Activated B cell treated with CpG ODN at 0.5 μM for 24 hours (primary cell): Measurements from ENCODE around the gene RBMS1. TPM values are rescaled to one million over a fixed set of nuclear protein-coding genes. Genes with fewer than 3 reads are reported as not detected.

ENCODE experiments used
- ATAC-seq: fragments of 200-7000 bp; cut with Tn5 transposase; one replicate; pipeline ENCODE4 v1.10.0; 2021; ENCODE audit warnings: low read depth, mild to moderate bottlenecking, moderate library complexity
- CTCF ChIA-PET: fragments of 350-600 bp; sonication (Branson Sonifier 250); formaldehyde crosslinking; loops from one replicate; lab custom pipeline; 2021; ENCODE audit warnings: antibody characterized with exemption; lab: Charles Lee
- POLR2A ChIA-PET: fragments of 350-600 bp; sonication (Branson Sonifier 250); formaldehyde crosslinking; loops from one replicate; lab custom pipeline; 2021; ENCODE audit warnings: antibody characterized with exemption; lab: Charles Lee
- DNase-seq: peaks from one replicate; pipeline ENCODE4 v3.0.0; 2022
- H3K27ac Mint-ChIP-seq: one replicate; pipeline ENCODE4 v1.8.0; 2020; ENCODE audit warnings: mixed read lengths
- H3K27me3 Mint-ChIP-seq: one replicate; pipeline ENCODE4 v1.8.0; 2021; ENCODE audit warnings: mixed read lengths
- H3K36me3 Mint-ChIP-seq: one replicate; pipeline ENCODE4 v1.8.0; 2021; ENCODE audit warnings: low read depth, mixed read lengths
- H3K4me1 Mint-ChIP-seq: one replicate; pipeline ENCODE4 v1.8.0; 2021; ENCODE audit warnings: mixed read lengths
- H3K4me3 Mint-ChIP-seq: one replicate; pipeline ENCODE4 v1.8.0; 2020; ENCODE audit warnings: mild to moderate bottlenecking, mixed read lengths
- H3K9me3 Mint-ChIP-seq: one replicate; pipeline ENCODE4 v1.8.0; 2020; ENCODE audit warnings: mixed read lengths
- intact Hi-C: fragments of 100-400 bp; cut with micrococcal nuclease; formaldehyde crosslinking; loops from one replicate; pipeline ENCODE4 v1.15.1; 2024
- total RNA-seq: library from RNA; stranded (reverse); gene quantifications from 2 replicates; pipeline ENCODE4 v1.2.3, GENCODE V29; 2022
- TF ChIP-seq, protein P1 (sequence below): fragments of 200-600 bp; IDR thresholded peaks from one replicate; pipeline ENCODE4 v1.8.0; 2022; ENCODE audit warnings: antibody characterized with exemption, mild to moderate bottlenecking

The RBMS1 gene
- total RNA-seq, 1 donor from 2014 or later: 30.9 TPM

DNA sequence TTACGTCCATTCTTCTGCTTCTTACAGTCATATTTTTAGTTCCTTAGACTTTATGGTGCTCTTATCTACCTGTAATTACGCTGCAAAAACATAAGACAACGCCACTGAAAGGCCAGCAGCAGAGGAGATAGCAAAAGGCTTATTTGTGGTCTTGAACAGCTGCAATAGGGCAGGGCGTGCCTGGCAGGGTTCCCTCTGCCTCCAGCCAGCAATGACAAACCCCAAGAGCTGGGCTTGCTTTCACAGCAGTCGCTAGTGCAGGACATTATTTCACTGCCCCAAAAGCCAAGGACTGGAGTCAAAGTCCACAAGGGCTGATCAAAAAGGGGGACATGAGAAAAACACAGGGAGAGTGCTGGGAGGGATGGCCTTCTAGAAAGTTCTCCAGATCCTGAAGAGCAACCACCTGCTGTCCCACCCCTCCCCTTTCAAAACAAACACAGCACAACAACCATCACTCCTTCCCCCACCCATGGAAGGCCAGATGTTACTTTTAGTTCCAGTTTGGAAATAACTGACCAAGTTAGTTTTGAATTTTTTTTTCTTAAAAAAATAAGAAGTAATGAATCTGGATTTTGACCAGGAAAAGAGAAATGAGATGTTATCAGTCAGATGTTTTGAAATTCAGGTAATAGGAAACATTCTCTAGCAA lies 127.8 kb downstream of the RBMS1 start:
- intact Hi-C loops: no loop called here
- POLR2A ChIA-PET: no interaction called here
- TF ChIP-seq, protein P1, sequence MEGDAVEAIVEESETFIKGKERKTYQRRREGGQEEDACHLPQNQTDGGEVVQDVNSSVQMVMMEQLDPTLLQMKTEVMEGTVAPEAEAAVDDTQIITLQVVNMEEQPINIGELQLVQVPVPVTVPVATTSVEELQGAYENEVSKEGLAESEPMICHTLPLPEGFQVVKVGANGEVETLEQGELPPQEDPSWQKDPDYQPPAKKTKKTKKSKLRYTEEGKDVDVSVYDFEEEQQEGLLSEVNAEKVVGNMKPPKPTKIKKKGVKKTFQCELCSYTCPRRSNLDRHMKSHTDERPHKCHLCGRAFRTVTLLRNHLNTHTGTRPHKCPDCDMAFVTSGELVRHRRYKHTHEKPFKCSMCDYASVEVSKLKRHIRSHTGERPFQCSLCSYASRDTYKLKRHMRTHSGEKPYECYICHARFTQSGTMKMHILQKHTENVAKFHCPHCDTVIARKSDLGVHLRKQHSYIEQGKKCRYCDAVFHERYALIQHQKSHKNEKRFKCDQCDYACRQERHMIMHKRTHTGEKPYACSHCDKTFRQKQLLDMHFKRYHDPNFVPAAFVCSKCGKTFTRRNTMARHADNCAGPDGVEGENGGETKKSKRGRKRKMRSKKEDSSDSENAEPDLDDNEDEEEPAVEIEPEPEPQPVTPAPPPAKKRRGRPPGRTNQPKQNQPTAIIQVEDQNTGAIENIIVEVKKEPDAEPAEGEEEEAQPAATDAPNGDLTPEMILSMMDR: no peak
- Mint-ChIP-seq H3K36me3 (peaks cover 41% of the 10 kb centered on the region), H3K9me3 (no peaks in the 10 kb centered on the region), H3K4me3 (no peak overlapping the region), H3K27me3 (no peaks in the 10 kb centered on the region), H3K27ac (no peak overlapping the region), H3K4me1 (peaks cover 26% of the 10 kb centered on the region)
- CTCF ChIA-PET: no interaction called here
- no peak for DNase-seq
- ATAC-seq: no peak

DNA sequence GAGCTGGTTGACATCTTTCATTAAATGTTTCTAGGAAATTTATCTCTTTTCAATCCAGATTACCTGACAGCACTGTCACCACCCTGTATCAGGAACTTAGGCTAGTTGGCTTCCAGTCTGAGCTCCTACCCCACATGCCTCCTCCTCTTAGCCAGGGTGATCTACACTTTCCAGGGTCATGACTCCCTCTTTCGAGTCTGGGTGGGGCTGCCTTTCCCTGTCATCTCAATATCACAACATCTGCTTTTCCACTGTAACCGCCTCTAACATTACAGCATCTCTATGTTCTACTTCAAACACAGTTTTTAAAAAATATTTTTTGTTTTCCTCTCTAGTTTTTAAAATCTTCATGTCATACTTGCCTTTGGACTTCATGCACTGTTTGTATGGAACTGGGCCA lies 129.2 kb downstream of the RBMS1 start:
- CTCF ChIA-PET: no interaction called here
- H3K36me3 Mint-ChIP-seq: peaks cover 46% of the 10 kb centered on the region
- intact Hi-C loops: no loop called here
- H3K27ac Mint-ChIP-seq: no peak overlapping the region
- ATAC-seq: no peak
- TF ChIP-seq, protein P1: no peak
- no peaks in the 10 kb centered on the region for H3K27me3 Mint-ChIP-seq
- H3K4me1 Mint-ChIP-seq: peaks cover 19% of the 10 kb centered on the region
- no peaks in the 10 kb centered on the region for H3K9me3 Mint-ChIP-seq
- H3K4me3 Mint-ChIP-seq: no peak overlapping the region
- no peak for DNase-seq
- POLR2A ChIA-PET: no interaction called here

DNA sequence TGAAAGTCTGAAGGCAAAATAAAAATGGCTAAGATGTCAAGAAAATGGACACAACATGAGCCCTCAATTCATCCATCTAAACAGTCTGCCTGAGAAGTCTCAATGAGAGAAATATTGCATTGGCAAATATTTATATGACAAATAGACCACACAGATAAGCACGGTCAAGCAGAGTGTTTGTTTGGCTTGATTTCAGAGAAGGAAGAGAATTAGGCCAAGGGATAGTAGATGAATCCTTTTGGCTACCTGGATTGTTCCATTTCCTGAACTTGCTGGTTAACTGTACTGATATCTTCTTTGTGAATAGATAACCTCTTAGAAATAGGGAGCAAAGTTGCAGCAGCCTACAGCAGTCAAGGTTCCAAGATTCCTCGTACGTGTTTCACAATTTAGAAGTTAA lies 129.6 kb downstream of the RBMS1 start:
- no peaks in the 10 kb centered on the region for H3K27me3 Mint-ChIP-seq
- ATAC-seq (no peak), DNase-seq (no peak)
- peaks cover 46% of the 10 kb centered on the region for H3K36me3 Mint-ChIP-seq
- intact Hi-C loops: no loop called here
- TF ChIP-seq, protein P1: no peak
- no peaks in the 10 kb centered on the region for H3K9me3 Mint-ChIP-seq
- no peak overlapping the region for H3K27ac Mint-ChIP-seq
- H3K4me3 Mint-ChIP-seq: no peak overlapping the region
- H3K4me1 Mint-ChIP-seq: peaks cover 15% of the 10 kb centered on the region
- POLR2A ChIA-PET: no interaction called here
- CTCF ChIA-PET: no interaction called here

DNA sequence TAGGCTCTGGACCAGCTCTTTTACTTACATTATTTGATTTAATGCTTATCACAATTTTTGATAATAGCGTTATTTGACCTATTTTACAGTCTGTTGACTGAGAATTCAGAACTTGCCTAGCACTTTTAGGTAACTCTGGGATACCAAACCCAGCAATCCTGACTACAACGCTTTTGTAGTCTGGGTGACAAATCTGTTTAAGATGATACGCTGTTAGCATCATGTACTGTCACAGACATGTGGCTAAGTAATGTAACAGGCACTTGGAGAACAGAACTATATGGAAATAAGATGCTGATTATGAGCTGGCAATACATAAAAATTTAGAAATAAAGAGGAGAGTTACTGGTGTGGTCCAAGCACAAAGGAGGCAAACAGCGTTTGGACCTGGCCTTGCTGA lies 130.6 kb downstream of the RBMS1 start:
- ATAC-seq (no peak), DNase-seq (no peak)
- H3K27me3 Mint-ChIP-seq: no peaks in the 10 kb centered on the region
- CTCF ChIA-PET: no interaction called here
- TF ChIP-seq, protein P1: no peak
- POLR2A ChIA-PET: no interaction called here
- H3K4me3 Mint-ChIP-seq: no peak overlapping the region
- peaks cover 8% of the 10 kb centered on the region for H3K4me1 Mint-ChIP-seq
- intact Hi-C loops: no loop called here
- no peaks in the 10 kb centered on the region for H3K9me3 Mint-ChIP-seq
- peaks cover 49% of the 10 kb centered on the region for H3K36me3 Mint-ChIP-seq
- no peak overlapping the region for H3K27ac Mint-ChIP-seq

DNA sequence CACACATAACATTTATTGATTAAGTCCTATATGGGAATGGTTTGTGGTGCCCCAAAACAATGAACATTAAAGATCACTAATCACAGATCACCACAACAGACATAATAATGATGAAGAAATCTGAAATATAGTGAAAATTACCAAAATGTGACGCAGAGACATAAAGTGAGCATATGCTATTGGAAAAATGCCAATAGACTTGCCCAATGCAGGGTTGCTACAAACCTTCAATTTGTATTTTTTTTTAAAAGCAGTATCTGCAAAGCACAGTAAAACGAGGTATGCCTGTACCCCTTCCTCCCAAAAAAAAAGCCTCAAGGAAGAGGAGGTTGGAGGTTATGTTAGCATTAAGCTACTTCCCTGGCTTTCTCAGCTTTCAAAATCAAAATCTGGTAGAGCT lies 131.1 kb downstream of the RBMS1 start:
- Mint-ChIP-seq H3K4me3 (no peak overlapping the region), H3K4me1 (peaks cover 5% of the 10 kb centered on the region), H3K27me3 (no peaks in the 10 kb centered on the region), H3K36me3 (peaks cover 54% of the 10 kb centered on the region), H3K9me3 (no peaks in the 10 kb centered on the region), H3K27ac (no peak overlapping the region)
- TF ChIP-seq, protein P1: no peak
- ATAC-seq: no peak
- POLR2A ChIA-PET: no interaction called here
- no peak for DNase-seq
- intact Hi-C loops: no loop called here
- CTCF ChIA-PET: no interaction called here
